Measurements from ENCODE around the gene ALKBH3. TPM values are rescaled to one million over a fixed set of nuclear protein-coding genes. Genes with fewer than 3 reads are reported as not detected.

The ALKBH3 gene
- polyA plus RNA-seq, 1 of the 3 experiments (the other 2 are of a cell fraction), result 27.0 TPM

- POLR2A ChIA-PET, result interaction anchor here (0.7 to 4.5 kb wide), 6 partner anchors 11 to 84 kb away, joined by 3 to 47 read pairs (median 8); partner anchors contain the start of gene C11orf96
- CTCF ChIA-PET, result interaction anchor here (1.1 to 9.2 kb wide), 7 partner anchors 10 to 79 kb away, joined by 3 to 90 read pairs (median 13); partner anchors contain the start of gene C11orf96
Observed at GRCh38 chr11:43903969-43904368, 23.3 kb downstream of the ALKBH3 start.

More at GRCh38 chr11:43903969-43904368, 23.3 kb downstream of the ALKBH3 start:
- no peak overlapping the region for H3K4me2 ChIP-seq
- H3K27ac ChIP-seq (ENCODE audit: low read depth in 2 of 2, low read length in 1 of 2), result peak overlapping the region; percentile 51 to 100; a peak in 3 of 4 replicates
- TF ChIP-seq TCF12 (IDR thresholded peaks at IDR 0.05) (0 out of 2 replicates have a peak, but pooled peaks have one; percentile 13), IRF3 (IDR thresholded peaks at IDR 0.05; ENCODE audit: low read depth, low read length) (no peak), TEAD4 (IDR thresholded peaks at IDR 0.05; ENCODE audit: borderline replicate concordance, insufficient read depth) (no peak), ZBTB33 (IDR thresholded peaks at IDR 0.05; ENCODE audit: borderline replicate concordance, low read depth) (no peak), YY1 (IDR thresholded peaks at IDR 0.05; ENCODE audit: low read depth) (no peak), RFX5 (IDR thresholded peaks at IDR 0.05; ENCODE audit: low read length) (no peak), SMC3 (IDR thresholded peaks at IDR 0.05; ENCODE audit: low read depth, low read length) (no peak), PBX3 (IDR thresholded peaks at IDR 0.05) (no peak), RXRA (IDR thresholded peaks at IDR 0.05; ENCODE audit: borderline replicate concordance, low read depth) (no peak), GATA2 (CRISPR knock-in tag; IDR thresholded peaks at IDR 0.05) (peak; percentile 70), POLR2AphosphoS5 (IDR thresholded peaks at IDR 0.05; ENCODE audit: low read depth, low read length) (no peak), TAF1 (IDR thresholded peaks at IDR 0.05; ENCODE audit: borderline replicate concordance, low read depth, low read length) (no peak), FOXM1 (IDR thresholded peaks at IDR 0.05; ENCODE audit: low read depth) (no peak), NRF1 (IDR thresholded peaks at IDR 0.05; ENCODE audit: low read depth, low read length) (no peak), EZH2phosphoT487 (IDR thresholded peaks at IDR 0.05; ENCODE audit: borderline replicate concordance, low read depth) (no peak), RAD21 (IDR thresholded peaks at IDR 0.05; ENCODE audit: low read length) (peak; percentile 23; the same call in 1 of the 2 replicates), MXI1 (IDR thresholded peaks at IDR 0.05; ENCODE audit: low read depth, low read length) (peak; percentile 18; the same call in 1 of the 2 replicates), EP300 (IDR thresholded peaks at IDR 0.05; ENCODE audit: borderline replicate concordance in 1 of 2, low read depth in 1 of 2, low read length in 1 of 2) (peak in 1 of 2 experiments; percentile 89; a peak in 2 of 4 replicates), USF2 (IDR thresholded peaks at IDR 0.05; ENCODE audit: borderline replicate concordance, low read depth, low read length) (no peak), RCOR1 (IDR thresholded peaks at IDR 0.05; ENCODE audit: low read length) (peak; percentile 56; the same call in 1 of the 2 replicates), USF1 (IDR thresholded peaks at IDR 0.05; ENCODE audit: borderline replicate concordance, low read depth) (no peak), MAX (IDR thresholded peaks at IDR 0.05; ENCODE audit: low read depth) (no peak)
- no peaks in the 10 kb centered on the region for H3K9me2 ChIP-seq
- WGBS (ENCODE audit: low lambda C conversion rate), result 71% methylated on average over 4 of the region's 4 CpGs
- H3F3A ChIP-seq (replicated peaks; ENCODE audit: insufficient read depth), result no peaks in the 10 kb centered on the region
- peak; percentile 48 for DNase-seq
- H3K36me3 ChIP-seq (replicated peaks in 1 of 2; ENCODE audit: control insufficient read depth in 1 of 2, insufficient read depth in 2 of 2, low read length in 1 of 2), result peaks cover 36 to 50% of the 10 kb centered on the region in 2 experiments
- H3K79me2 ChIP-seq (ENCODE audit: insufficient read depth), result no peaks in the 10 kb centered on the region
- no peaks in the 10 kb centered on the region for H4K20me1 ChIP-seq (ENCODE audit: insufficient read depth)
- peaks cover 0 to 47% of the 10 kb centered on the region in 2 experiments; a peak in 2 of 4 replicates for H3K4me1 ChIP-seq (ENCODE audit: control insufficient read depth in 1 of 2, insufficient read depth in 2 of 2, low read depth in 1 of 2, low read length in 1 of 2)
- H3K9ac ChIP-seq, result no peak overlapping the region
- no peak overlapping the region for H3K4me3 ChIP-seq (ENCODE audit: low read depth in 2 of 2, low read length in 1 of 2)
- H2AFZ ChIP-seq (ENCODE audit: low read depth), result no peak overlapping the region
- no peaks in the 10 kb centered on the region for H3K27me3 ChIP-seq (ENCODE audit: insufficient read depth)
- no peaks in the 10 kb centered on the region for H3K9me3 ChIP-seq

Measured in SK-N-SH (cell line).